Peyer's patch (tissue), 4 donors: ENCODE data around the gene MARCHF4. TPM values are rescaled to one million over a fixed set of nuclear protein-coding genes. Genes with fewer than 3 reads are reported as not detected.
A peak's percentile ranks its signal among the peaks of the same experiment; 100 is the strongest.

Source experiments
- DNase-seq, 3 donors: peaks; one replicate each; pipeline ENCODE4 v3.0.0-alpha.2; 2017 to 2019
- H3K27ac ChIP-seq, 4 donors: fragments of 200-600 bp; sonication (generic); one replicate each; pipeline ENCODE4 v1.5.1; 2016 to 2019
- H3K27me3 ChIP-seq, 2 donors: fragments of 200-600 bp; sonication (generic); one replicate each; pipeline ENCODE4 v1.5.1; 2019
- H3K36me3 ChIP-seq, 3 donors: fragments of 200-600 bp; sonication (generic); one replicate each; pipeline ENCODE4 v1.5.1; 2016 to 2019
- H3K4me1 ChIP-seq, 4 donors: fragments of 200-600 bp; sonication (generic); one replicate each; pipeline ENCODE4 v1.5.1; 2016 to 2019
- H3K4me3 ChIP-seq, 4 donors: fragments of 200-600 bp; sonication (generic); 1 replicate in 3 of 4; 2 replicates in 1 of 4; pipeline ENCODE4 v1.5.1; 2016 to 2019; ENCODE audit warnings: mild to moderate bottlenecking in 1 of 4
- H3K9me3 ChIP-seq, 4 donors: fragments of 200-600 bp; sonication (generic); one replicate each; pipeline ENCODE4 v1.5.1; 2016 to 2019; ENCODE audit warnings: mild to moderate bottlenecking in 1 of 4
- CTCF ChIP-seq, 6 experiments: fragments of 450-650 bp in 4 of 6; fragments of 200-600 bp in 2 of 6; sonication (generic) in 1 of 6; IDR thresholded peaks; one replicate each; pipeline ENCODE4 v1.5.1; 2017 to 2019; ENCODE audit warnings: antibody characterized with exemption in 6 of 6, mild to moderate bottlenecking in 3 of 6, moderate library complexity in 1 of 6
- POLR2A ChIP-seq, 2 donors: fragments of 450-650 bp; IDR thresholded peaks; one replicate each; pipeline ENCODE4 v1.5.1; 2017; ENCODE audit warnings: antibody characterized with exemption in 2 of 2, mild to moderate bottlenecking in 2 of 2, moderate library complexity in 2 of 2
- total RNA-seq, 4 donors: library from RNA; depleted of rRNA; stranded (reverse); fragments of >200 nt; gene quantifications; one replicate each; pipeline ENCODE4 v1.1.0, GENCODE V29; 2016

Gene MARCHF4
- total RNA-seq, 4 donors from 2014 or later, result 0.35 TPM; not detected in 3

- TF ChIP-seq POLR2A (IDR thresholded peaks at IDR 0.05), result no peak
- TF ChIP-seq CTCF (IDR thresholded peaks at IDR 0.05), result no peak
- Histone ChIP-seq H3K36me3 (no peaks in the 10 kb centered on the region), H3K27ac (no peak overlapping the region), H3K4me3 (no peak overlapping the region), H3K4me1 (peaks cover 0 to 10% (median 4%) of the 10 kb centered on the region in 4 donors), H3K9me3 (no peaks in the 10 kb centered on the region), H3K27me3 (peaks cover 0 to 18% of the 10 kb centered on the region in 2 donors)
- no peak for DNase-seq
These were observed 543 bp upstream of the MARCHF4 start for GRCh38 chr2:216372761-216373291.

- Histone ChIP-seq H3K27me3 (peaks cover 0 to 18% of the 10 kb centered on the region in 2 donors), H3K4me3 (peak overlapping the region in 1 of 4 donors; percentile 8), H3K36me3 (no peaks in the 10 kb centered on the region), H3K4me1 (peaks cover 0 to 10% (median 4%) of the 10 kb centered on the region in 4 donors), H3K9me3 (peaks cover 0 to 2% (median 0%) of the 10 kb centered on the region in 4 donors), H3K27ac (no peak overlapping the region)
- TF ChIP-seq POLR2A (IDR thresholded peaks at IDR 0.05) (no peak), CTCF (IDR thresholded peaks at IDR 0.05) (no peak)
- no peak for DNase-seq
These were observed 1.1 kb downstream of the MARCHF4 start for GRCh38 chr2:216370961-216371712.

GRCh38 chr2:216369821-216370220 is 2.5 kb downstream of the MARCHF4 start:
- H3K4me1 ChIP-seq, result peaks cover 0 to 10% (median 4%) of the 10 kb centered on the region in 4 donors
- peaks cover 0 to 2% (median 0%) of the 10 kb centered on the region in 4 donors for H3K9me3 ChIP-seq
- H3K36me3 ChIP-seq, result no peaks in the 10 kb centered on the region
- H3K4me3 ChIP-seq, result no peak overlapping the region
- H3K27ac ChIP-seq, result no peak overlapping the region
- H3K27me3 ChIP-seq, result peaks cover 0 to 18% of the 10 kb centered on the region in 2 donors
- TF ChIP-seq CTCF (IDR thresholded peaks at IDR 0.05) (no peak), POLR2A (IDR thresholded peaks at IDR 0.05) (no peak)
- no peak for DNase-seq

- Histone ChIP-seq H3K4me1 (peaks cover 0 to 9% (median 4%) of the 10 kb centered on the region in 4 donors), H3K9me3 (peaks cover 0 to 2% (median 0%) of the 10 kb centered on the region in 4 donors), H3K27me3 (peaks cover 0 to 16% of the 10 kb centered on the region in 2 donors), H3K27ac (no peak overlapping the region), H3K4me3 (no peak overlapping the region), H3K36me3 (no peaks in the 10 kb centered on the region)
- TF ChIP-seq POLR2A (IDR thresholded peaks at IDR 0.05) (no peak), CTCF (IDR thresholded peaks at IDR 0.05) (no peak)
- DNase-seq, result no peak
These were observed 5.4 kb downstream of the MARCHF4 start for GRCh38 chr2:216366777-216367471.

GRCh38 chr2:216365518-216365917 is 6.8 kb downstream of the MARCHF4 start:
- H3K4me1 ChIP-seq, result no peaks in the 10 kb centered on the region
- peaks cover 0 to 2% (median 0%) of the 10 kb centered on the region in 4 donors for H3K9me3 ChIP-seq
- peaks cover 0 to 2% of the 10 kb centered on the region in 2 donors for H3K27me3 ChIP-seq
- TF ChIP-seq CTCF (IDR thresholded peaks at IDR 0.05), result no peak
- no peak for TF ChIP-seq POLR2A (IDR thresholded peaks at IDR 0.05)
- H3K36me3 ChIP-seq, result no peaks in the 10 kb centered on the region
- no peak overlapping the region for H3K27ac ChIP-seq
- no peak overlapping the region for H3K4me3 ChIP-seq
- no peak for DNase-seq
